ENCODE data around the gene OR2A5.

- TF ChIP-seq CTCF (IDR thresholded peaks at IDR 0.05) (no peak), POLR2A (IDR thresholded peaks at IDR 0.05) (no peak), POLR2AphosphoS5 (IDR thresholded peaks at IDR 0.05) (no peak), EP300 (IDR thresholded peaks at IDR 0.05) (no peak)
Observed at GRCh38 chr7:144048648-144049047, at the start of gene OR2A5.
